ENCODE measurements around the gene FSHR.

DNA sequence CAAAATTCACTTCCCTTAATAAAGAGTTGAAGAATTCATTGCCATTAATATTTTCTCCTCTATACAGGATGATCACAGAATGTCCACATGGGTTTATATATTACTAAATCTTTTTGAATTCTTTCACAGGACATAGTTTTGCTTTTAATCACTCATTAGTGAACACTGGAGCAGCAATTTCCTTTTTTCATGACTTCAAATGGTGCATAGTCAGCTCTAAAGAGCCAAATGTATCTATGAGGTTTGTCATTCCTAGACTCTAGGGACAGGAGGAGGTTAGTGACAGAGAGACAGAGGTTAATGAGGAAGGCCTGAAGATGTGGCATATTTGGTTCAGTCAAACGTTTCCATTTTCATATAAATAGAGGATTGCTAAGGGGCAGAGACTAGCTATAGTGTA lies 111.8 kb downstream of the FSHR start:
- TF ChIP-seq, protein P1, sequence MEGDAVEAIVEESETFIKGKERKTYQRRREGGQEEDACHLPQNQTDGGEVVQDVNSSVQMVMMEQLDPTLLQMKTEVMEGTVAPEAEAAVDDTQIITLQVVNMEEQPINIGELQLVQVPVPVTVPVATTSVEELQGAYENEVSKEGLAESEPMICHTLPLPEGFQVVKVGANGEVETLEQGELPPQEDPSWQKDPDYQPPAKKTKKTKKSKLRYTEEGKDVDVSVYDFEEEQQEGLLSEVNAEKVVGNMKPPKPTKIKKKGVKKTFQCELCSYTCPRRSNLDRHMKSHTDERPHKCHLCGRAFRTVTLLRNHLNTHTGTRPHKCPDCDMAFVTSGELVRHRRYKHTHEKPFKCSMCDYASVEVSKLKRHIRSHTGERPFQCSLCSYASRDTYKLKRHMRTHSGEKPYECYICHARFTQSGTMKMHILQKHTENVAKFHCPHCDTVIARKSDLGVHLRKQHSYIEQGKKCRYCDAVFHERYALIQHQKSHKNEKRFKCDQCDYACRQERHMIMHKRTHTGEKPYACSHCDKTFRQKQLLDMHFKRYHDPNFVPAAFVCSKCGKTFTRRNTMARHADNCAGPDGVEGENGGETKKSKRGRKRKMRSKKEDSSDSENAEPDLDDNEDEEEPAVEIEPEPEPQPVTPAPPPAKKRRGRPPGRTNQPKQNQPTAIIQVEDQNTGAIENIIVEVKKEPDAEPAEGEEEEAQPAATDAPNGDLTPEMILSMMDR (conservative IDR thresholded peaks at IDR 0.05; ENCODE audit: low read depth, low read length) = no peak
- no peak for TF ChIP-seq EZH2 (IDR thresholded peaks at IDR 0.05; ENCODE audit: low read length, unreplicated experiment)

All from PC-3 (cell line).